Body of pancreas (tissue), 4 donors: ENCODE results near the gene CNDP2.

Source experiments
- POLR2A ChIP-seq, 3 donors: fragments of 450-650 bp; IDR thresholded peaks; one replicate each; pipeline ENCODE4 v1.6.1; 2016; ENCODE audit warnings: antibody characterized with exemption in 3 of 3, mild to moderate bottlenecking in 2 of 3
- TF ChIP-seq, protein P1 (sequence below), 7 experiments: fragments of 450-650 bp in 4 of 7; fragments of 200-600 bp in 3 of 7; sonication (generic) in 3 of 7; IDR thresholded peaks; one replicate each; pipeline ENCODE4 v1.5.1; 2016 to 2019; ENCODE audit warnings: antibody characterized with exemption in 7 of 7

DNA sequence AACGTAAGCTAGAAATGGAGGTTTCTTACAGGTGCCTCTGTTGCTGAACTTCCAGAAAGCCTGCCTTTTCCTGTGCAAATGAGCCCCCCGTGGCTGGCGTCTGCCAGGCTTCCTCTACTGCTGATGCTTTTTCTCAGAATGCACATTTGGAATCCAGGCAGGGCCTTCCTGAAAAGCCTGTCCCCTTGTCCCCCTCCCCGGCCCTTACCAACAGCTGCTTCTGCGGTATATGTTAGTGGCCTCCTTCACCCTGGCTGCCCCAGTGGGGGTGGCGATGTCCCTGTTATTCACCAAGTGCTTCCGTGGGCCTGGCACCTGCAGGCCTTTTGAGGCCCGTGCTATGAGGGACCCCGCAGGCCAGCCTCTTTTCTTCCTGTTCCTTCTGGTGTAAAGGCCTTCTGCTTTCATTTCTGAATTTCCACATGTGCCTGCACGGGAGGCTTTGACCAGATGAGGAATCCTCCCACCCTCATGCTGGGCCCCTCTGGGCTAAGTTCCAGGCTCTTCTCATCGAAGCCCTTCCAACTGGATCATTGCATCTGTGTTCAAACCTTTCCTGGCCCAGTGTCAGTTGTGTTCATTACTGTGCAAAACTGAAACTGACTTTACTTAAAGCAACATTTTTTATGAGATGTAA is 10.4 kb downstream of the CNDP2 start:
- TF ChIP-seq, protein P1, sequence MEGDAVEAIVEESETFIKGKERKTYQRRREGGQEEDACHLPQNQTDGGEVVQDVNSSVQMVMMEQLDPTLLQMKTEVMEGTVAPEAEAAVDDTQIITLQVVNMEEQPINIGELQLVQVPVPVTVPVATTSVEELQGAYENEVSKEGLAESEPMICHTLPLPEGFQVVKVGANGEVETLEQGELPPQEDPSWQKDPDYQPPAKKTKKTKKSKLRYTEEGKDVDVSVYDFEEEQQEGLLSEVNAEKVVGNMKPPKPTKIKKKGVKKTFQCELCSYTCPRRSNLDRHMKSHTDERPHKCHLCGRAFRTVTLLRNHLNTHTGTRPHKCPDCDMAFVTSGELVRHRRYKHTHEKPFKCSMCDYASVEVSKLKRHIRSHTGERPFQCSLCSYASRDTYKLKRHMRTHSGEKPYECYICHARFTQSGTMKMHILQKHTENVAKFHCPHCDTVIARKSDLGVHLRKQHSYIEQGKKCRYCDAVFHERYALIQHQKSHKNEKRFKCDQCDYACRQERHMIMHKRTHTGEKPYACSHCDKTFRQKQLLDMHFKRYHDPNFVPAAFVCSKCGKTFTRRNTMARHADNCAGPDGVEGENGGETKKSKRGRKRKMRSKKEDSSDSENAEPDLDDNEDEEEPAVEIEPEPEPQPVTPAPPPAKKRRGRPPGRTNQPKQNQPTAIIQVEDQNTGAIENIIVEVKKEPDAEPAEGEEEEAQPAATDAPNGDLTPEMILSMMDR (IDR thresholded peaks at IDR 0.05) = no peak
- TF ChIP-seq POLR2A (IDR thresholded peaks at IDR 0.05) = no peak
